Measurements from ENCODE around the gene GRXCR2.
A peak's percentile ranks its signal among the peaks of the same experiment; 100 is the strongest.
"Not testable (repeated sequence)": the region's sequence is repeated elsewhere in the genome, so short reads cannot be mapped to it uniquely, and the experiment has no call there.

Gene GRXCR2

GRCh38 chr5:145874765-145875164, 2.0 kb upstream of the GRXCR2 start:
- DNase-seq: no peak

GRCh38 chr5:145872486-145872885, 328 bp downstream of the GRXCR2 start:
- DNase-seq: no peak

- no peak for DNase-seq
Measured at GRCh38 chr5:145869753-145870152, 3.1 kb downstream of the GRXCR2 start.

- DNase-seq: no peak
Measured at GRCh38 chr5:145867806-145868205, 5.0 kb downstream of the GRXCR2 start.

GRCh38 chr5:145864432-145864831, 8.4 kb downstream of the GRXCR2 start:
- DNase-seq: not testable (repeated sequence)

GRCh38 chr5:145863003-145863402, 9.8 kb downstream of the GRXCR2 start:
- no peak for DNase-seq

- DNase-seq: no peak
Measured at GRCh38 chr5:145859897-145860296, 12.9 kb downstream of the GRXCR2 start.

- no peak for DNase-seq
Measured at GRCh38 chr5:145859453-145859852, 13.4 kb downstream of the GRXCR2 start.

GRCh38 chr5:145858959-145859358, 13.9 kb downstream of the GRXCR2 start:
- peak; percentile 19 for DNase-seq

GRCh38 chr5:145856285-145856818, 16.5 kb downstream of the GRXCR2 start:
- peak; percentile 61 for DNase-seq

- DNase-seq: no peak
Measured at GRCh38 chr5:145855763-145856267, 17.0 kb downstream of the GRXCR2 start.

- peak; percentile 76 for DNase-seq
Measured at GRCh38 chr5:145854651-145855258, 18.1 kb downstream of the GRXCR2 start.

- no peak for DNase-seq
Measured at GRCh38 chr5:145853781-145854376, 18.9 kb downstream of the GRXCR2 start.

- DNase-seq: no peak
Measured at GRCh38 chr5:145852990-145853389, 19.8 kb downstream of the GRXCR2 start.

- peak; percentile 66 for DNase-seq
Measured at GRCh38 chr5:145848854-145849253, 24.0 kb downstream of the GRXCR2 start.

GRCh38 chr5:145847499-145848497, 25.0 kb downstream of the GRXCR2 start:
- peak; percentile 67 for DNase-seq

- no peak for DNase-seq
Measured at GRCh38 chr5:145846081-145846480, 26.7 kb downstream of the GRXCR2 start.

- no peak for DNase-seq
Measured at GRCh38 chr5:145841299-145841698, 31.5 kb downstream of the GRXCR2 start.

- peak; percentile 17 for DNase-seq
Measured at GRCh38 chr5:145840458-145841132, 32.2 kb downstream of the GRXCR2 start.

GRCh38 chr5:145838276-145838675, 34.5 kb downstream of the GRXCR2 start:
- no peak for DNase-seq

GRCh38 chr5:145836241-145836640, 36.6 kb downstream of the GRXCR2 start:
- not testable (repeated sequence) for DNase-seq

GRCh38 chr5:145835848-145836239, 37.0 kb downstream of the GRXCR2 start:
- DNase-seq: no peak

Measured in fibroblast of skin of scalp (primary cell).